ENCODE data around the gene ARL5B. TPM values are rescaled to one million over a fixed set of nuclear protein-coding genes. Genes with fewer than 3 reads are reported as not detected.

Gene ARL5B
- total RNA-seq, 2 donors from 2014 or later = 8.6 to 13.8 TPM

DNA sequence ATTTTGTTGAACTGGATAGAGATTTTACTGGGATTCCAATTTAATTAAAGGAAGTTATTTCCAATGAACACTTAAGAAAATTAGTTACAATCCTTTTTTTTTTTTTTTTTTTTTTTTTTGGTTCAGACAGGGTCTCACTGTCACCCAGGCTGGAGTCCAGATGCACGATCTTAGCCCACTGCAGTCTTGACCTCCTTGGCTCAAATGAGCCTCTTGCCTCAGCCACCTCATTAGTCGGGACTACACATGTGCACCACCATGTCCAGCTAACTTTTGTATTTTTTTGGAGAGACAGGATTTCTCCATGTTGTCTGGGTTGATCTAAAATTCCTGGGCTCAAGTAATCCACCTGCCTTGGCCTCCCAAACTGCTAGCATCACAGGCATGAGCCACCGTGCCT lies 2.5 kb upstream of the ARL5B start:
- no peaks in the 10 kb centered on the region for H3K9me3 ChIP-seq
- no peaks in the 10 kb centered on the region for H3K27me3 ChIP-seq
- peaks cover 14% of the 10 kb centered on the region for H3K4me1 ChIP-seq
- no peak overlapping the region for H3K4me3 ChIP-seq
- DNase-seq (no peak), ATAC-seq (no peak)
- 89 to 95% methylated on average over 3 of the region's 3 CpGs for WGBS, 2 donors
- no peak overlapping the region for H3K27ac ChIP-seq
- intact Hi-C loops (cut with DNase I) = no loop called here
- TF ChIP-seq, protein P1, sequence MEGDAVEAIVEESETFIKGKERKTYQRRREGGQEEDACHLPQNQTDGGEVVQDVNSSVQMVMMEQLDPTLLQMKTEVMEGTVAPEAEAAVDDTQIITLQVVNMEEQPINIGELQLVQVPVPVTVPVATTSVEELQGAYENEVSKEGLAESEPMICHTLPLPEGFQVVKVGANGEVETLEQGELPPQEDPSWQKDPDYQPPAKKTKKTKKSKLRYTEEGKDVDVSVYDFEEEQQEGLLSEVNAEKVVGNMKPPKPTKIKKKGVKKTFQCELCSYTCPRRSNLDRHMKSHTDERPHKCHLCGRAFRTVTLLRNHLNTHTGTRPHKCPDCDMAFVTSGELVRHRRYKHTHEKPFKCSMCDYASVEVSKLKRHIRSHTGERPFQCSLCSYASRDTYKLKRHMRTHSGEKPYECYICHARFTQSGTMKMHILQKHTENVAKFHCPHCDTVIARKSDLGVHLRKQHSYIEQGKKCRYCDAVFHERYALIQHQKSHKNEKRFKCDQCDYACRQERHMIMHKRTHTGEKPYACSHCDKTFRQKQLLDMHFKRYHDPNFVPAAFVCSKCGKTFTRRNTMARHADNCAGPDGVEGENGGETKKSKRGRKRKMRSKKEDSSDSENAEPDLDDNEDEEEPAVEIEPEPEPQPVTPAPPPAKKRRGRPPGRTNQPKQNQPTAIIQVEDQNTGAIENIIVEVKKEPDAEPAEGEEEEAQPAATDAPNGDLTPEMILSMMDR (IDR thresholded peaks at IDR 0.05) = no peak
- H3K36me3 ChIP-seq (replicated peaks in 1 of 2; ENCODE audit: insufficient read depth in 1 of 2, low read depth in 2 of 2) = no peaks in the 10 kb centered on the region

DNA sequence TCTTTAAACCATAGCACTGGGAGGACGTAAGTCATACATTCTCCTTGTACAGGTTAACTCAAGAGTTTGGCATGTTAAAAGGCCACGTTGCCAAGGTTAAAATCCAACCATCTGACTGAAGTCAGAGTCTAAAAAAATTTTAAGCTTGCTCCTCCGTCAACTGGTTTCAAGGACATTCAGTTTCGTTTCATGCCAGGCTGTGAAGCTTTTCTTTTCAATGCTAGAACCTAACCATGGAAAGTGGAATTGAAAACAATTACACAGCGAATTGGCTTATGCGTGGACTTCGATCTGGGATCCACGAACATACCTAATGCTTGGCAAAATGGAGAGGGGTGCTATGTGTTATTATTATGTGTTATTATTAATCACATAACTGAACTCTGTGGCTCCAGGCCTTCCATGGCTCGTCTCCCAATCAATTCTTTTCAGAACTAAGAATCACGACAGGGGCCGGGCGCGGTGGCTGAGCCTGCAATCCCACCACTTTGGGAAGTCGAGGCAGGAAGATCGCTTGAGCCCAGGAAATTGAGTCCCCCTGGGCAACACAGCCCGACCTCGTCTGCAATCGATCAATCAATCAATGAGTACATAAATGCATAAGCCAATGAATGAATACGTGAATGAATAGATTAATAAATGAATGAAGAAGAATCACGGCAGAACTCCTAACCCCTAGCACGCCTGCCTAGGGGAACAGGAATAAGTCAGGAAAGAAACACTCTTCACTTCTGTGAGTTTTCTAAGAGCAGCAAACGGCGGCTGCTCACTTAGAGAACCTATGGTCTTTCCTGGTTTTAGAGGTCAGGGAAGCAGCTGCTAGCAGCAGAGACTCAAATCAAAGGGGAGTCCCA lies 733 bp upstream of the ARL5B start:
- Histone ChIP-seq H3K27me3 (no peaks in the 10 kb centered on the region), H3K27ac (peak overlapping the region; percentile 94 to 100 (median 98)), H3K36me3 (replicated peaks in 1 of 2; ENCODE audit: insufficient read depth in 1 of 2, low read depth in 2 of 2) (no peaks in the 10 kb centered on the region), H3K9me3 (no peaks in the 10 kb centered on the region), H3K4me1 (peaks cover 28% of the 10 kb centered on the region), H3K4me3 (peak overlapping the region; percentile 78 to 80)
- TF ChIP-seq, protein P1 (IDR thresholded peaks at IDR 0.05) = no peak
- TF ChIP-seq POLR2A (IDR thresholded peaks at IDR 0.05) = no peak
- intact Hi-C loops (cut with DNase I) = no loop called here
- ATAC-seq = peak; percentile 8
- 2 to 4% methylated on average over 23 of the region's 23 CpGs for WGBS, 2 donors
- DNase-seq = peak; percentile 37 to 59 (median 49)

DNA sequence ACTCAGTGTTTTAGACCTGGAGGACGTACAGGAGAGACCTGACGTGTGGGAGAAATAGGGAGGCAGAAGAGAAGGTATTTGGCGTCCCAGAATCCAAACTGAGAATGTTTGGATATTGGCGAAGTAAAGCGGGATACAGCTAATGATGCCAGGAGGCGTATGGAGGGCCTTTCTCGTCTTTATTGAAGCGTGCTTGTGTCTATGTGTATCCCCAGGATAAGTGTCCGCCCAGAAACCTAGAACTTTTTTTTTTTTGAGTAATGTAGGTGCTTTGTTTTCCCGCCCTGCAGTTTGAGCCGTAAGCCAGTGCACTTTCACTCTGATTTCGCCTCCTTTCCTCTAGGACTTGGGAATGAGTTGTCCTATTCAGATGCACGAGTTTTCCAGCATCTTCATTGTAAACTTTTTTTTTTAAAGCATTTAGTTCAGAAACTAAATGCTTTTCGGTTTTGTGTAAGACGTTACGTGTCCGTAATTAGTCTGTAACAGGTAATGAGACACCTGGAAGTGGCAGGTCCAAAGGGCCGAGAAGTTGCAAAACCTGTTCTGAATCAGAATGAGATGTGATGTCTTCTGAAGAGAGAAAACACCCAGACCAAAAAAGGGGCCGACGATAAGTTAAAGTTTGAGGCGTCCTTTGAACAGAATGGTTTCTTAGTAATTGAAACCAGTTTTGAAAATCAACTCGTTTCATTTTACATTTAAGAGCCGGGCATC lies 746 bp downstream of the ARL5B start:
- no peaks in the 10 kb centered on the region for H3K9me3 ChIP-seq
- peaks cover 41% of the 10 kb centered on the region for H3K4me1 ChIP-seq
- intact Hi-C loops (cut with DNase I) = no loop called here
- H3K36me3 ChIP-seq (replicated peaks in 1 of 2; ENCODE audit: insufficient read depth in 1 of 2, low read depth in 2 of 2) = no peaks in the 10 kb centered on the region
- TF ChIP-seq, protein P1 (IDR thresholded peaks at IDR 0.05) = no peak
- TF ChIP-seq POLR2A (IDR thresholded peaks at IDR 0.05) = no peak
- peak; percentile 47 for ATAC-seq
- peak; percentile 68 to 84 (median 78) for DNase-seq
- H3K4me3 ChIP-seq = peak overlapping the region; percentile 78 to 80
- no peaks in the 10 kb centered on the region for H3K27me3 ChIP-seq
- H3K27ac ChIP-seq = peak overlapping the region; percentile 94 to 100 (median 98)
- 0 to 1% methylated on average over 23 of the region's 23 CpGs for WGBS, 2 donors

DNA sequence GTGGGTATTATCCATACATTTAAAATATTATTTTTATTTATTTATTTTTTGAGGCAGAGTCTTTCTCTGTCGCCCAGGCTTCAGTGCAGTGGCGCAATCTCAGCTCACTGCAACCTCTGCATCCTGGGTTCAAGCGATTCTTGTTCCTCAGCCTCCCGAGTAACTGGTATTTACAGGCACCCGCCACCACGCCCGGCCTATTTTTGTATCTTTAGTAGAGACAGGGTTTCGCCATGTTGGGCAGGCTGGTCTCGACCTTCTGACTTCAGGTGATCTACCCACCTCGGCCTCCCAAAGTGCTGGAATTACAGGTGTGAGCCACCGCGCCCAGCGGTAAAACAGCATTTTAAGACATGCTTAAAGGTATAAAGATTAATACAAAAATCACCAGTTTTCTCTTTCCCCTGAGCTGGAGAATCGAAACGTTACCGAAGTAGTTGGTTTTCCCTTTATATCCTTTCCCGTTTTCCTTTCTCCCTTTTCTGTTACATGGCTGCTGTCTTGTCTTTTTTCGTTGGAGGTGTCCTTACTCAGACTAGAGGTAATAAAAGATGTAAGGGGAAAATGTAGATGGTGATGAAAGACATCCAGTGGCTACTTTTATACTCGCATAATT lies 1.7 kb downstream of the ARL5B start:
- H3K4me3 ChIP-seq = no peak overlapping the region
- no peaks in the 10 kb centered on the region for H3K27me3 ChIP-seq
- ATAC-seq (no peak), DNase-seq (no peak)
- intact Hi-C loops (cut with DNase I) = no loop called here
- WGBS, 2 donors = 58 to 60% methylated on average over 19 of the region's 19 CpGs
- H3K36me3 ChIP-seq (replicated peaks in 1 of 2; ENCODE audit: insufficient read depth in 1 of 2, low read depth in 2 of 2) = no peaks in the 10 kb centered on the region
- peaks cover 50% of the 10 kb centered on the region for H3K4me1 ChIP-seq
- peak overlapping the region in 3 of 4 donors; percentile 94 to 100 (median 99) for H3K27ac ChIP-seq
- TF ChIP-seq, protein P1 (IDR thresholded peaks at IDR 0.05) = no peak
- TF ChIP-seq POLR2A (IDR thresholded peaks at IDR 0.05) = no peak
- H3K9me3 ChIP-seq = no peaks in the 10 kb centered on the region
